ENCODE results near the gene WEE2. TPM values are rescaled to one million over a fixed set of nuclear protein-coding genes. Genes with fewer than 3 reads are reported as not detected.

WEE2 gene
- total and polyA plus RNA-seq, 8 donors, result 0.37 TPM; not detected in 7

DNA sequence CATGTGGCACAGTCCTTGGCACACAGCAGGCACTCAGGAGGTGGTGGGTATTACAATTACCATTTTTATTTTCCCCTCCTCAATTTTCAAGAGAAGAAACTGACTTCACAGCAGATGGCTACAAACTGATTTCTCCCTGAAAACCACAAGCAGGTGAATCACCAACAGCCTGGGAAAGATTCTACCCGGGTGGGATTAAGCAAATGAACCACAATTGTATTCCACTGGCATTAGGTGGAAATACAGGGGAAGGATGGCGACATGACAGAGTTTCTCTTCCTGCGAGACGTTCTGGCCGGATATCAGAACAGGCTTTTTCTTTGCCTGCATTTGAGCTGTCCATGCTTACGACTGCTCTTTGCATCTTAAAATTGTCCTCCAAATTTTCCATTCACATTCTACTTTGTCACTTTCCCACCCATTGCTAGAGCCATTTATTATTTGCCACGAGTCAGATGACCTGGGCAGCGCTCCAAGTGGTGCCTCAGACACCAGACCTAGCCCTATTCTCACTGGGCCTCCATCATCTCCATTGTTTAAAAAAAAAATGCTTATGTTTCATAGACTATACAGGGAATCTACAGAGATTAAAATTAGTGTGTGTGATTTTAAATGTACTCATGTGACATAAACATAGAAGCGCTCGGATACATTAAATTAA is 10.8 kb upstream of the WEE2 start:
- Histone ChIP-seq H3K9me3 (no peaks in the 10 kb centered on the region), H3K4me3 (no peak overlapping the region), H3K27ac (peak overlapping the region in 2 of 5 donors; percentile 46 to 60), H3K4me1 (peaks cover 49 to 81% (median 66%) of the 10 kb centered on the region in 4 donors), H3K36me3 (no peaks in the 10 kb centered on the region), H3K27me3 (no peaks in the 10 kb centered on the region)
- TF ChIP-seq EP300 (IDR thresholded peaks at IDR 0.05), result no peak
- TF ChIP-seq POLR2A (IDR thresholded peaks at IDR 0.05), result no peak
- TF ChIP-seq, protein P1, sequence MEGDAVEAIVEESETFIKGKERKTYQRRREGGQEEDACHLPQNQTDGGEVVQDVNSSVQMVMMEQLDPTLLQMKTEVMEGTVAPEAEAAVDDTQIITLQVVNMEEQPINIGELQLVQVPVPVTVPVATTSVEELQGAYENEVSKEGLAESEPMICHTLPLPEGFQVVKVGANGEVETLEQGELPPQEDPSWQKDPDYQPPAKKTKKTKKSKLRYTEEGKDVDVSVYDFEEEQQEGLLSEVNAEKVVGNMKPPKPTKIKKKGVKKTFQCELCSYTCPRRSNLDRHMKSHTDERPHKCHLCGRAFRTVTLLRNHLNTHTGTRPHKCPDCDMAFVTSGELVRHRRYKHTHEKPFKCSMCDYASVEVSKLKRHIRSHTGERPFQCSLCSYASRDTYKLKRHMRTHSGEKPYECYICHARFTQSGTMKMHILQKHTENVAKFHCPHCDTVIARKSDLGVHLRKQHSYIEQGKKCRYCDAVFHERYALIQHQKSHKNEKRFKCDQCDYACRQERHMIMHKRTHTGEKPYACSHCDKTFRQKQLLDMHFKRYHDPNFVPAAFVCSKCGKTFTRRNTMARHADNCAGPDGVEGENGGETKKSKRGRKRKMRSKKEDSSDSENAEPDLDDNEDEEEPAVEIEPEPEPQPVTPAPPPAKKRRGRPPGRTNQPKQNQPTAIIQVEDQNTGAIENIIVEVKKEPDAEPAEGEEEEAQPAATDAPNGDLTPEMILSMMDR (IDR thresholded peaks at IDR 0.05), result no peak
- no peak for TF ChIP-seq POLR2AphosphoS5 (IDR thresholded peaks at IDR 0.05)
- intact Hi-C loops (cut with DNase I; ENCODE audit: low total_unique reads), result no loop called here
- DNase-seq, result no peak
- 71 to 82% (median 78%) methylated on average over 10 of the region's 10 CpGs for WGBS, 5 donors

DNA sequence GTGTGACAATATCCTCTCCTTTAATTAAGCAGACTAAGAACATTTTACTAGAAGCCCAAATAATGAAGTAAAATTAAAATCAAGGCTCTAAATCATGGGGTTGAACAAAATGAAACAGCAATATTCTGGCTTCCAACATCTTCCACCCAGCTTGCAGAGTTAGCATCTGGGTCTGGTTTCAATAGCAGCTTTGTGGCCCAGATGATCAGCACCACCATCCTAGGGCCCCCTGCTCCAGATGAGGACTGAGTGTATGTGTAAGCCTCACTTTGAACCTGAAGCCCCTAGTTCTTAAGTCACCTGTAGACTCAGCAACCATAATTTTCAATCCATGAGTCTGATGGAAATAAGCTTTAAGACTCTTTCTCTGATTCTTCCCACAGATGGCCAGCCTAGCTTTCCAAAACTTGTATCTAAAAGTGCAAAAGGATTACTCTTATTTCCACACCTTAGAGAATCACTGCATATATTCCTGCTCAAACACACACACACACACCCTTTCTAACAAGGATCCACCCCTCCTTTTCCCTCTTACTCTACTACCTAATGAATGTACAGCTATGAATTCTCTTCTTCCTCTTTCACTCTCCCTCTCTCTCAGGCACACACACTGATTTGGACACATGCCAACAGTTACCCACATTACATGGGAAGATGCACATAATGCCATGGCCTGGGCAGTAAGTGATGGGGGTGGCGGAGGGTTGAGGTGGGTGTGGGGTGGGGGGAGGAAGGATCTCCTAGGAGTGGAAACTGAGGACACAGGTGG is 9.7 kb upstream of the WEE2 start:
- no peaks in the 10 kb centered on the region for H3K36me3 ChIP-seq
- H3K4me1 ChIP-seq, result peaks cover 59 to 88% (median 75%) of the 10 kb centered on the region in 4 donors
- peak in 1 of 2 donors; percentile 23 for DNase-seq
- WGBS, 5 donors, result 70 to 91% (median 81%) methylated on average over 1 of the region's 1 CpG
- H3K9me3 ChIP-seq, result no peaks in the 10 kb centered on the region
- H3K27me3 ChIP-seq, result no peaks in the 10 kb centered on the region
- TF ChIP-seq EP300 (IDR thresholded peaks at IDR 0.05) (no peak), POLR2AphosphoS5 (IDR thresholded peaks at IDR 0.05) (no peak), POLR2A (IDR thresholded peaks at IDR 0.05) (no peak)
- TF ChIP-seq, protein P1 (IDR thresholded peaks at IDR 0.05), result no peak
- intact Hi-C loops (cut with DNase I; ENCODE audit: low total_unique reads), result no loop called here
- H3K27ac ChIP-seq, result peak overlapping the region in 3 of 5 donors; percentile 46 to 62 (median 53)
- H3K4me3 ChIP-seq, result no peak overlapping the region

DNA sequence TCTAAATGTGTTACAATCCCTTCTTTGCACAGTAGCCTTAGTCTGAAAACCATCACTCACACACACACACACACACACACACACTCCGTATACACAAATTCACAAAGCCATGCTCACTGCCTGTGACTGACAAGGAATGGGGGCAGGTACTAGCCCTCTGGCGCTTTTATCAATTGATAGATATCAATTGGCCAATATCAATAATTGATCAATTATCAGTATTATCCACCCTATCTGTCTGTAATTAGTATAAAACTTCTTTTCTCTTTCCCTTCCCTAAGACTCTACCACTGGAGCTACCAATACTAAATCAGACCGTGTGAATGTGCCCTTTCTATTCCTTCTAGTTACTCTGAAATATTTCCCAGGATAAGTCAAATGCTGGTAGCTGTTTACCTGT is 8.3 kb upstream of the WEE2 start:
- TF ChIP-seq POLR2AphosphoS5 (IDR thresholded peaks at IDR 0.05) (no peak), EP300 (IDR thresholded peaks at IDR 0.05) (no peak), POLR2A (IDR thresholded peaks at IDR 0.05) (no peak)
- TF ChIP-seq, protein P1 (IDR thresholded peaks at IDR 0.05), result no peak
- no peaks in the 10 kb centered on the region for H3K27me3 ChIP-seq
- 38 to 72% (median 58%) methylated on average over 3 of the region's 3 CpGs for whole genome bisulfite sequencing, 5 donors
- intact Hi-C loops (cut with DNase I; ENCODE audit: low total_unique reads), result no loop called here
- H3K27ac ChIP-seq, result peak overlapping the region in 1 of 5 donors; percentile 88
- H3K4me1 ChIP-seq, result peaks cover 58 to 85% (median 68%) of the 10 kb centered on the region in 4 donors
- no peaks in the 10 kb centered on the region for H3K9me3 ChIP-seq
- no peak overlapping the region for H3K4me3 ChIP-seq
- no peaks in the 10 kb centered on the region for H3K36me3 ChIP-seq
- no peak for DNase-seq

DNA sequence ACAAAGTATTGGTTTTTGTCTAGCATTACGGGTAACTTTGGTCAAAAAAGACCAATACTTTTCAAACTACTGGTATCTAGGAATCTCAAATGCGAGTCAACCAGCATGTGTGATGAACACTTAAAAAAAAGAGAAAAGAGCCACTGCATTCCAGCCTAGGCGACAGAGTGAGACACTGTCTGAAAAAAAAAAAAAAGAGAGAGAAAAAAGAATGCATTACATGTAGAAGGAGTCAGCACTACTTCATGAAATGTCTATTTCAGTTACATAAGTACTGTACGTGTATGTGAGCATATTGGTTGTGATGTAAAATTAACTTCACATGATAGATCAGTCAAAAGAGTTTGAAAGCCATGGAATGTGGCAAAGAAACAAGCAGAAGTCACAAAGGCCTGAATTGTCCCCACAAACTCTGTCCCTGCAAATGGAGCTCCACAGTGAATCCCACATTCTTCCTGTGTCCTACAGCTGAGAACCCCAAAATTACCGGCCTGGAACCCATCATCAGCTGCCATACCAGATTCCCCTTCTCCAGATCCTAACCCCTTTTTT is 7.8 kb upstream of the WEE2 start:
- Histone ChIP-seq H3K27ac (peak overlapping the region; percentile 70 to 93 (median 88)), H3K27me3 (no peaks in the 10 kb centered on the region), H3K4me1 (peaks cover 53 to 80% (median 65%) of the 10 kb centered on the region in 4 donors), H3K9me3 (no peaks in the 10 kb centered on the region), H3K4me3 (peak overlapping the region; percentile 86 to 96 (median 92)), H3K36me3 (no peaks in the 10 kb centered on the region)
- 52 to 68% (median 56%) methylated on average over 5 of the region's 5 CpGs for WGBS, 5 donors
- no peak for TF ChIP-seq EP300 (IDR thresholded peaks at IDR 0.05)
- TF ChIP-seq POLR2AphosphoS5 (IDR thresholded peaks at IDR 0.05), result no peak
- TF ChIP-seq, protein P1 (IDR thresholded peaks at IDR 0.05), result no peak
- no peak for TF ChIP-seq POLR2A (IDR thresholded peaks at IDR 0.05)
- intact Hi-C loops (cut with DNase I; ENCODE audit: low total_unique reads), result no loop called here
- no peak for DNase-seq

Data from stomach (tissue), 9 donors.